ENCODE measurements around the gene NDUFAF4. TPM values are rescaled to one million over a fixed set of nuclear protein-coding genes. Genes with fewer than 3 reads are reported as not detected.

NDUFAF4 gene
- total RNA-seq, result 15.2 and 19.5 TPM in 2 replicates
- polyA plus RNA-seq, result 79.3 and 85.5 TPM in 2 replicates

DNA sequence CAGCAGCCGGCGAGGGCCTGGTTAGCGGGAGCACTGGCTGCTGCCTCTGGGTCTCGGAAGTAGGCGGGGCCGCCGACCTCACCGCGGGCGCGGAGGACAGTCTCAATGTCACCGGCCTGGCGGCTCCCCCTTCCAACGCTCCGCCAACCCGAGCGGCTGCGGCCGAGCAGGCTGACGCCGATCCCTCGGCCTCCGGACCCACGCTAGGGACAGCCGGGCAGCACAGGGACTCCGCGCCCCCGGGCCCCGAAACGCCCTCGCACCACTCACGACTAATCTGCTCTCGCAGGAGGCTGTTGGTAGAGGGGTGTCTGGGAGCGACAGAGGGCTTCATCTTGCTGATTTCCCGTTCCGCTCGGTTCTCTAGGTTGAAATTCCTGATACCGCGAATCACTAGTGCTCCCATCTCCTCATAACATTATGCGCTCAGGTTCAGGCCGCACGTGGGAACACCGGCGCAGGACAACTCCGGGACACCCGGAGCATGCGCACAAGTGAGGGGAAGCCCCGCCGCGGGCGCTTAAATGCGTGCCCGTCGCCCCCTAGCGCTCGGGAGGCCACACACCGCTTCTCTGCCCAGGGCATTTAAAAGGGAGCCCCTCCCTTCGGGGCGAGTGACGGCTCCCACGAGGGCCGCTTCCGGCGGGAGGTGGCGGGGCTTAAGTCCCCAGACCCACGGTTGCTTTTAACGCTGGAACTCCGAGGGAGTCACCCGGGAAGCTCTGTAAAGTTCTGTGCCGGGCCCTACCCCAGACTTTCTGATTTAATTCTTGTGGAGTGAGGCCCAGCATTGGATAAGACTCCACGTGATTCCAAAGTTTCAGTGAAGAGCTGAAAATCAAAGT lies at the start of gene NDUFAF4:
Gene NDUFAF4 (minus strand): TSS at position 496 of the 845 bp plus-strand sequence. CDS start 90 bp downstream, at position 406.
- H3K27ac ChIP-seq, result peak within 1 kb of the TSS; percentile 94
- H3K36me3 ChIP-seq, result peaks cover 28% of the 10 kb centered on the region
- peaks cover 9% of the 10 kb centered on the region for H3K4me1 ChIP-seq (ENCODE audit: low read depth)
- no peaks in the 10 kb centered on the region for H3K27me3 ChIP-seq
- peak within 1 kb of the TSS; percentile 58 for H3K4me3 ChIP-seq
- DNase-seq (ENCODE audit: low read depth in 1 of 2, low spot score in 1 of 2), result peak; percentile 97 to 98
- H3K9me3 ChIP-seq (ENCODE audit: low read depth), result no peaks in the 10 kb centered on the region
- TF ChIP-seq, protein P1, sequence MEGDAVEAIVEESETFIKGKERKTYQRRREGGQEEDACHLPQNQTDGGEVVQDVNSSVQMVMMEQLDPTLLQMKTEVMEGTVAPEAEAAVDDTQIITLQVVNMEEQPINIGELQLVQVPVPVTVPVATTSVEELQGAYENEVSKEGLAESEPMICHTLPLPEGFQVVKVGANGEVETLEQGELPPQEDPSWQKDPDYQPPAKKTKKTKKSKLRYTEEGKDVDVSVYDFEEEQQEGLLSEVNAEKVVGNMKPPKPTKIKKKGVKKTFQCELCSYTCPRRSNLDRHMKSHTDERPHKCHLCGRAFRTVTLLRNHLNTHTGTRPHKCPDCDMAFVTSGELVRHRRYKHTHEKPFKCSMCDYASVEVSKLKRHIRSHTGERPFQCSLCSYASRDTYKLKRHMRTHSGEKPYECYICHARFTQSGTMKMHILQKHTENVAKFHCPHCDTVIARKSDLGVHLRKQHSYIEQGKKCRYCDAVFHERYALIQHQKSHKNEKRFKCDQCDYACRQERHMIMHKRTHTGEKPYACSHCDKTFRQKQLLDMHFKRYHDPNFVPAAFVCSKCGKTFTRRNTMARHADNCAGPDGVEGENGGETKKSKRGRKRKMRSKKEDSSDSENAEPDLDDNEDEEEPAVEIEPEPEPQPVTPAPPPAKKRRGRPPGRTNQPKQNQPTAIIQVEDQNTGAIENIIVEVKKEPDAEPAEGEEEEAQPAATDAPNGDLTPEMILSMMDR (IDR thresholded peaks at IDR 0.05; ENCODE audit: low read depth, low read length), result peak; percentile 93

DNA sequence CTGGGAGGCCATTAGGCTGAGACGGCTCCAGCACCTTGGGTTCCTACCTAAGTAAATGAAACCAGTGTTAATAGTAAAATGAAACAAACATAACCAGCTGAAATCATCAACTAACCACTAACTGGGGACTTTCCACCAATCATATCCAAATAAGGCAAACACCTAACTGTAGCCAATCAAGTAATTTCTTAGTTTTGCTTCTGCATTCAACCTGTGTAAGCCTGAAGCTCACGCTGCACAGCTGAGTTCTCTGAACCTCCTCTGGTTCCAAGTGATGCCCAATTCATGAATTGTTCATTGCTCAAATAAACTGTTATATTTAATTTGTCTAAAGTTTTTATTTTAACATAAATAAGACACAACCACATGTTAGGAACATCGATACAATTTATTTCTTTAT lies 49.4 kb upstream of the NDUFAF4 start:
- no peaks in the 10 kb centered on the region for H3K36me3 ChIP-seq
- H3K4me1 ChIP-seq (ENCODE audit: low read depth), result no peaks in the 10 kb centered on the region
- no peaks in the 10 kb centered on the region for H3K9me3 ChIP-seq (ENCODE audit: low read depth)
- H3K27me3 ChIP-seq, result peaks cover 3% of the 10 kb centered on the region
- no peak overlapping the region for H3K4me3 ChIP-seq
- no peak for DNase-seq (ENCODE audit: low read depth in 1 of 2, low spot score in 1 of 2)
- no peak overlapping the region for H3K27ac ChIP-seq
- TF ChIP-seq, protein P1 (IDR thresholded peaks at IDR 0.05; ENCODE audit: low read depth, low read length), result no peak

DNA sequence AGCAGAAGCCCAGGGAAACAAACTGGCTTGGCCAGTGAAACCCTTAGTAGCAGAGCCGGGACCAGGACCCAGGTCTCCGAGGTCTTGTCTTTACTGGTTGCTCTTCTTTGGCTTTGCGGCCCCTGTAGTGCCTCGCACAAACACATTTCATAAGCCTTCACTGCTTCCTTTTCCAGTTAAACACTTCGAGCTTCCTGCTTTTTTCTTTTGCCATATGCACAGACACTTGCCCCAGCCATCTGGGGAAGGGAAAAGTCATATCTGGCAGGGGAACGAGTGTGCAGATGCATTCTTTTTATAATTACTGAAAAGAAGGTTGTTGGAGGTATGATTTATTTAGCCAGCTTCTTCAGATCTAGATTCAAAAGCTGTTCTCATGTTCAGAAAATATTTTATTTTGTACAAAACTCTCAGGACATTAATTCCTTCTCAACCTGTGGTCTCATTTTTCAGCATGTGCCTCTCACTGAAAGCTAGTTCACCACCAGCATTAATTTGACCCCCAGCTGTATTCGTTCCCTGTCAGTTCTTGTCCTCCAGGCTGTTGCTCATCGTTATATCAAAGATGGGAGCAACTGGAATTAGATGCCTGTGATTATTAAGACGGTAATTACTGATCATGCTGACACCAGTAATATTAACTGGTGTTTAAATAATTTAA lies 46.0 kb upstream of the NDUFAF4 start:
- Histone ChIP-seq H3K27ac (no peak overlapping the region), H3K27me3 (peaks cover 4% of the 10 kb centered on the region), H3K9me3 (ENCODE audit: low read depth) (no peaks in the 10 kb centered on the region), H3K36me3 (no peaks in the 10 kb centered on the region), H3K4me3 (no peak overlapping the region), H3K4me1 (ENCODE audit: low read depth) (no peaks in the 10 kb centered on the region)
- TF ChIP-seq, protein P1 (IDR thresholded peaks at IDR 0.05; ENCODE audit: low read depth, low read length), result no peak
- DNase-seq (ENCODE audit: low read depth in 1 of 2, low spot score in 1 of 2), result no peak

DNA sequence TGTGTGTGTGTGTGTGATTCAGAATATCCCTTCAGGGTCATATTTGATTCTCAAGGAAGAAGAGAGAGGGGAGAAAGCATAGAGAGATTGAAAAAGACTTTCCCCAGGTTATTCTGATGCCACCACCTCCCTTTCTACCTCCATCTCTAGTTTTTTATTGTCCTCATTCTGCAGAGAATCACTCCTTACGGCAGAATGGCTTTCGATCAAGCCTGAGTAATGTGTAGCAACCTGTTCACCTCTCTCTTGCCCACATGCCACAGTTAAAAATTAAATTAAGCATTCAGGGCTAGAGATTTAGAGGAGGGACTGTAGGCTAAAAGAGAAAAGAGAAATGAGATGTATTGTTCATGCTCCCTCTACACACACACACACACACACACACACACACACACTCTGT lies 45.0 kb upstream of the NDUFAF4 start:
- Histone ChIP-seq H3K27me3 (peaks cover 4% of the 10 kb centered on the region), H3K9me3 (ENCODE audit: low read depth) (no peaks in the 10 kb centered on the region), H3K4me1 (ENCODE audit: low read depth) (no peaks in the 10 kb centered on the region), H3K4me3 (no peak overlapping the region), H3K27ac (no peak overlapping the region), H3K36me3 (no peaks in the 10 kb centered on the region)
- no peak for DNase-seq (ENCODE audit: low read depth in 1 of 2, low spot score in 1 of 2)
- TF ChIP-seq, protein P1 (IDR thresholded peaks at IDR 0.05; ENCODE audit: low read depth, low read length), result no peak

DNA sequence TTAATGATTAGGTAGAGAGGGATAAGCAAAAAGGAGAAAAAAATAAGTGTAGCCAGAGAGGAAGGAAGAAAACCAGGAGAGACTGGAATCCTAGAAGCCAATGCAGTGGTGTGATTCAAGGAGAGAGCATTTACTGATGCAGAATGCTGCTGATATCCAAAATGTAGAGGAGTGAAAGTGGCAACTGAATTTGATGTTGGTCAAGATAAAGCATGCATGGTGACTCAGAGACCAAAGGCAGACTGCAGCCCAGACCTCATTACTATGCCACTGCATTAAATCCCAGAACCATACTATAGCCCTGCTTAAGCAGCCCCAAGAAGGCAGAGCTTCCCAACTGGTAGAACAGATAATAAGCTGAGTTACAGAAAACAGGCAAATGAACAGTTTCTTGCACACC lies 42.6 kb upstream of the NDUFAF4 start:
- Histone ChIP-seq H3K27ac (no peak overlapping the region), H3K4me1 (ENCODE audit: low read depth) (no peaks in the 10 kb centered on the region), H3K27me3 (peaks cover 4% of the 10 kb centered on the region), H3K4me3 (no peak overlapping the region), H3K9me3 (ENCODE audit: low read depth) (no peaks in the 10 kb centered on the region), H3K36me3 (no peaks in the 10 kb centered on the region)
- DNase-seq (ENCODE audit: low read depth in 1 of 2, low spot score in 1 of 2), result no peak
- TF ChIP-seq, protein P1 (IDR thresholded peaks at IDR 0.05; ENCODE audit: low read depth, low read length), result no peak

Data from cardiac muscle cell (in vitro differentiated cells and primary cell).